Activated CD8-positive, alpha-beta T cell treated with anti-CD3 and anti-CD28 coated beads for 36 hours (primary cell): Measurements from ENCODE around the gene CDH13. TPM values are rescaled to one million over a fixed set of nuclear protein-coding genes. Genes with fewer than 3 reads are reported as not detected.

ENCODE experiments used
- ATAC-seq: fragments of 200-7000 bp; cut with Tn5 transposase; one replicate; pipeline ENCODE4 v1.10.0; 2021; ENCODE audit warnings: mild to moderate bottlenecking, moderate library complexity
- CTCF ChIA-PET: fragments of 350-600 bp; sonication (Branson Sonifier 250); formaldehyde crosslinking; loops from one replicate; lab custom pipeline; 2021; ENCODE audit warnings: antibody characterized with exemption; lab: Charles Lee
- POLR2A ChIA-PET: fragments of 350-600 bp; sonication (Branson Sonifier 250); formaldehyde crosslinking; loops from one replicate; lab custom pipeline; 2021; ENCODE audit warnings: antibody characterized with exemption; lab: Charles Lee
- DNase-seq: peaks from one replicate; pipeline ENCODE4 v3.0.0-alpha.2; 2020
- H3K27ac Mint-ChIP-seq: one replicate; pipeline ENCODE4 v1.8.0; 2021; ENCODE audit warnings: mild to moderate bottlenecking, mixed read lengths
- H3K27me3 Mint-ChIP-seq: one replicate; pipeline ENCODE4 v1.8.0; 2021; ENCODE audit warnings: mixed read lengths
- H3K36me3 Mint-ChIP-seq: one replicate; pipeline ENCODE4 v1.8.0; 2021; ENCODE audit warnings: low read depth, mixed read lengths
- H3K4me1 Mint-ChIP-seq: one replicate; pipeline ENCODE4 v1.8.0; 2021; ENCODE audit warnings: low read depth, mixed read lengths
- H3K4me3 Mint-ChIP-seq: one replicate; pipeline ENCODE4 v1.8.0; 2021; ENCODE audit warnings: mild to moderate bottlenecking, moderate library complexity, mixed read lengths
- H3K9me3 Mint-ChIP-seq: one replicate; pipeline ENCODE4 v1.8.0; 2021; ENCODE audit warnings: mixed read lengths
- intact Hi-C: fragments of 100-400 bp; cut with micrococcal nuclease; formaldehyde crosslinking; loops from one replicate; pipeline ENCODE4 v1.10.0; 2022
- total RNA-seq, 2 experiments: library from RNA; stranded (reverse); gene quantifications; one replicate each; pipeline ENCODE4 v1.2.3, GENCODE V29; 2021
- TF ChIP-seq, protein P1 (sequence below): fragments of 200-600 bp; IDR thresholded peaks from one replicate; pipeline ENCODE4 v1.8.0; 2022; ENCODE audit warnings: antibody characterized with exemption, mild to moderate bottlenecking

The CDH13 gene
- total RNA-seq, 2 experiments from 2014 or later = not detected

- ATAC-seq = no peak
- H3K27ac Mint-ChIP-seq = no peak overlapping the region
- TF ChIP-seq, protein P1, sequence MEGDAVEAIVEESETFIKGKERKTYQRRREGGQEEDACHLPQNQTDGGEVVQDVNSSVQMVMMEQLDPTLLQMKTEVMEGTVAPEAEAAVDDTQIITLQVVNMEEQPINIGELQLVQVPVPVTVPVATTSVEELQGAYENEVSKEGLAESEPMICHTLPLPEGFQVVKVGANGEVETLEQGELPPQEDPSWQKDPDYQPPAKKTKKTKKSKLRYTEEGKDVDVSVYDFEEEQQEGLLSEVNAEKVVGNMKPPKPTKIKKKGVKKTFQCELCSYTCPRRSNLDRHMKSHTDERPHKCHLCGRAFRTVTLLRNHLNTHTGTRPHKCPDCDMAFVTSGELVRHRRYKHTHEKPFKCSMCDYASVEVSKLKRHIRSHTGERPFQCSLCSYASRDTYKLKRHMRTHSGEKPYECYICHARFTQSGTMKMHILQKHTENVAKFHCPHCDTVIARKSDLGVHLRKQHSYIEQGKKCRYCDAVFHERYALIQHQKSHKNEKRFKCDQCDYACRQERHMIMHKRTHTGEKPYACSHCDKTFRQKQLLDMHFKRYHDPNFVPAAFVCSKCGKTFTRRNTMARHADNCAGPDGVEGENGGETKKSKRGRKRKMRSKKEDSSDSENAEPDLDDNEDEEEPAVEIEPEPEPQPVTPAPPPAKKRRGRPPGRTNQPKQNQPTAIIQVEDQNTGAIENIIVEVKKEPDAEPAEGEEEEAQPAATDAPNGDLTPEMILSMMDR = no peak
- H3K36me3 Mint-ChIP-seq = no peaks in the 10 kb centered on the region
- intact Hi-C loops = no loop called here
- H3K9me3 Mint-ChIP-seq = no peaks in the 10 kb centered on the region
- DNase-seq = no peak
- CTCF ChIA-PET = no interaction called here
- H3K4me3 Mint-ChIP-seq = no peak overlapping the region
- H3K27me3 Mint-ChIP-seq = peaks cover 15% of the 10 kb centered on the region
- POLR2A ChIA-PET = no interaction called here
- H3K4me1 Mint-ChIP-seq = no peaks in the 10 kb centered on the region
These were observed 1172.6 kb downstream of the CDH13 start for GRCh38 chr16:83799336-83799735.

DNA sequence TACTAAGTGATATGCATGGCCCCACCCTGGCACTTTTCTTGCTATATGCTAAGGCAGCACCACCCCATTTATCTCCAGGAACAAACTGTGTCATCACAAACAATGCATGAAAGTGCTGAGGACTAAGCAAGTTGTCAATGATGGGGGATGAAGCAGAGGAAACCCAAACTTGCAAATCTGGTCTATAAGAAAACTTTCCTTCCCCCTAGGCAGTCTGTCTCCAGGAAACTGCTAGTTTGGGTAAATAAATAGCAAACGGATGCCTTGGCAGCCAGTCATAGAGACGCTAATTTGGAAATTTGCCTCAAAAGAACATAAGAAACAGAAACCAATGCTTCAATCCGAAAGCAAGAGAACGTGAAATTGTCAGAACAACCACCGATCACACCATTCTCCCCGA, 1175.4 kb downstream of the CDH13 start:
- Mint-ChIP-seq H3K27me3 (peaks cover 11% of the 10 kb centered on the region), H3K4me1 (peaks cover 6% of the 10 kb centered on the region), H3K4me3 (no peak overlapping the region), H3K27ac (no peak overlapping the region), H3K9me3 (no peaks in the 10 kb centered on the region), H3K36me3 (no peaks in the 10 kb centered on the region)
- DNase-seq (no peak), ATAC-seq (no peak)
- TF ChIP-seq, protein P1 = no peak
- CTCF ChIA-PET = no interaction called here
- intact Hi-C loops = no loop called here
- POLR2A ChIA-PET = no interaction called here

- POLR2A ChIA-PET = no interaction called here
- no peaks in the 10 kb centered on the region for H3K9me3 Mint-ChIP-seq
- H3K27ac Mint-ChIP-seq = no peak overlapping the region
- no peak for ATAC-seq
- CTCF ChIA-PET = no interaction called here
- H3K4me3 Mint-ChIP-seq = no peak overlapping the region
- intact Hi-C loops = no loop called here
- H3K27me3 Mint-ChIP-seq = peaks cover 10% of the 10 kb centered on the region
- no peaks in the 10 kb centered on the region for H3K36me3 Mint-ChIP-seq
- TF ChIP-seq, protein P1 = no peak
- H3K4me1 Mint-ChIP-seq = peaks cover 11% of the 10 kb centered on the region
- no peak for DNase-seq
These were observed 1175.9 kb downstream of the CDH13 start for GRCh38 chr16:83802554-83803205.

- Mint-ChIP-seq H3K4me3 (no peak overlapping the region), H3K27ac (no peak overlapping the region), H3K27me3 (peaks cover 5% of the 10 kb centered on the region), H3K9me3 (no peaks in the 10 kb centered on the region), H3K4me1 (peaks cover 15% of the 10 kb centered on the region), H3K36me3 (peaks cover 6% of the 10 kb centered on the region)
- TF ChIP-seq, protein P1 = no peak
- ChIA-PET POLR2A (no interaction called here), CTCF (no interaction called here)
- intact Hi-C loops = no loop called here
- DNase-seq = no peak
- no peak for ATAC-seq
These were observed 1177.0 kb downstream of the CDH13 start for GRCh38 chr16:83803811-83804210.

GRCh38 chr16:83804366-83804765, 1177.6 kb downstream of the CDH13 start:
- no peak overlapping the region for H3K27ac Mint-ChIP-seq
- no peak for ATAC-seq
- no peak overlapping the region for H3K4me3 Mint-ChIP-seq
- intact Hi-C loops = no loop called here
- DNase-seq = no peak
- ChIA-PET CTCF (no interaction called here), POLR2A (no interaction called here)
- peaks cover 10% of the 10 kb centered on the region for H3K36me3 Mint-ChIP-seq
- TF ChIP-seq, protein P1 = no peak
- peaks cover 19% of the 10 kb centered on the region for H3K4me1 Mint-ChIP-seq
- no peaks in the 10 kb centered on the region for H3K9me3 Mint-ChIP-seq
- peaks cover 5% of the 10 kb centered on the region for H3K27me3 Mint-ChIP-seq
